H1 (cell line): ENCODE results near the gene PHYHD1. TPM values are rescaled to one million over a fixed set of nuclear protein-coding genes. Genes with fewer than 3 reads are reported as not detected.

Experiments used
- CTCF ChIA-PET: fragments of 300-600 bp; sonication (Branson Sonifier 250); formaldehyde crosslinking; loops from one replicate; lab custom pipeline; 2021; ENCODE audit not compliant: partially characterized antibody; lab: Charles Lee
- POLR2A ChIA-PET: fragments of 300-600 bp; sonication (Branson Sonifier 250); formaldehyde crosslinking; loops from one replicate; lab custom pipeline; 2021; ENCODE audit warnings: inconsistent platforms; ENCODE audit not compliant: partially characterized antibody; lab: Charles Lee
- DNase-seq, 2 experiments: peaks; one replicate each; pipeline versions ENCODE4 v3.0.0 to v3.0.0-alpha.2; 2010 to 2022; ENCODE audit warnings: low spot score in 2 of 2, low read depth in 1 of 2, mixed read lengths in 1 of 2
- FAIRE-seq: peaks from 2 replicates; lab custom pipeline; 2011; peaks lifted over from hg19 to GRCh38; lab: Jason Lieb, UNC
- H2AFZ ChIP-seq: 2 replicates; pipeline ENCODE4 v1.8.1; 2012; ENCODE audit warnings: low read length, inconsistent platforms
- H2AK5ac ChIP-seq: 2 replicates; pipeline ENCODE4 v1.6.1; 2013; ENCODE audit warnings: low read depth, low read length
- H2BK120ac ChIP-seq: replicated peaks from 2 replicates; pipeline ENCODE3; 2013; ENCODE audit warnings: low read depth, low read length, inconsistent platforms
- H2BK12ac ChIP-seq: 2 replicates; pipeline ENCODE4 v1.6.1; 2013; ENCODE audit warnings: low read depth, low read length
- H2BK15ac ChIP-seq: 2 replicates; pipeline ENCODE4 v1.6.1; 2013; ENCODE audit warnings: low read length
- H2BK20ac ChIP-seq: 2 replicates; pipeline ENCODE4 v1.6.1; 2013; ENCODE audit warnings: low read length
- H2BK5ac ChIP-seq: 2 replicates; pipeline ENCODE4 v1.6.1; 2013; ENCODE audit warnings: low read depth, low read length
- H3K14ac ChIP-seq: 2 replicates; pipeline ENCODE4 v1.6.1; 2013; ENCODE audit warnings: inconsistent platforms; ENCODE audit not compliant: insufficient read length
- H3K18ac ChIP-seq: 2 replicates; pipeline ENCODE4 v1.6.1; 2013; ENCODE audit warnings: low read length; ENCODE audit errors: extremely low read depth
- H3K23ac ChIP-seq: 2 replicates; pipeline ENCODE4 v1.6.1; 2013; ENCODE audit warnings: inconsistent platforms; ENCODE audit not compliant: insufficient read length
- H3K23me2 ChIP-seq: 2 replicates; pipeline ENCODE4 v1.6.1; 2013; ENCODE audit warnings: low read depth, low read length
- H3K27ac ChIP-seq: 2 replicates; pipeline ENCODE4 v1.6.1; 2011; ENCODE audit warnings: low read depth, low read length, inconsistent platforms
- H3K27me3 ChIP-seq, 4 experiments: replicated peaks in 1 of 4; 1 replicate in 1 of 4; 2 replicates in 3 of 4; pipeline versions ENCODE4 v1.6.1 to v1.8.1; 2011 to 2013; ENCODE audit warnings: low read length in 3 of 4, mild to moderate bottlenecking in 3 of 4, inconsistent platforms in 2 of 4, mixed read lengths in 2 of 4, moderate library complexity in 1 of 4; ENCODE audit not compliant: control insufficient read depth in 3 of 4, insufficient read depth in 3 of 4; ENCODE audit errors: extremely low read depth in 1 of 4
- H3K36me3 ChIP-seq, 4 experiments: 2 replicates each; pipeline versions ENCODE4 v1.6.1 to v1.8.1; 2011 to 2013; ENCODE audit warnings: mild to moderate bottlenecking in 4 of 4, low read length in 3 of 4, moderate library complexity in 2 of 4, control low read depth in 1 of 4, inconsistent platforms in 1 of 4; ENCODE audit not compliant: insufficient read depth in 4 of 4, control insufficient read depth in 2 of 4
- H3K4ac ChIP-seq: replicated peaks from 2 replicates; pipeline ENCODE3; 2013; ENCODE audit warnings: low read length, low read depth, mixed read lengths, inconsistent platforms; ENCODE audit not compliant: insufficient read length
- H3K4me1 ChIP-seq, 4 experiments: replicated peaks in 1 of 4; 1 replicate in 1 of 4; 2 replicates in 3 of 4; pipeline versions ENCODE4 v1.6.1 to v1.8.1; 2011 to 2013; ENCODE audit warnings: low read length in 3 of 4, inconsistent platforms in 2 of 4, mixed read lengths in 1 of 4; ENCODE audit not compliant: insufficient read depth in 4 of 4, control insufficient read depth in 3 of 4
- H3K4me2 ChIP-seq, 2 experiments: 2 replicates each; pipeline versions ENCODE4 v1.6.1 to v1.8.1; 2011 to 2013; ENCODE audit warnings: low read depth in 2 of 2, low read length in 2 of 2, control low read depth in 1 of 2, inconsistent platforms in 1 of 2, mild to moderate bottlenecking in 1 of 2; ENCODE audit not compliant: insufficient read depth in 1 of 2
- H3K4me3 ChIP-seq, 4 experiments: fragments of 200-600, 300-600 bp in 1 of 4; sonication (generic), shearing (Covaris generic), sonication (Bioruptor Twin) in 1 of 4; 2 replicates each; pipeline versions ENCODE4 v1.5.1 to v1.8.1; 2011 to 2016; ENCODE audit warnings: low read length in 4 of 4, low read depth in 3 of 4, control low read depth in 2 of 4, inconsistent platforms in 2 of 4, mild to moderate bottlenecking in 2 of 4, mixed read lengths in 1 of 4, moderate library complexity in 1 of 4; ENCODE audit not compliant: insufficient read depth in 2 of 4; ENCODE audit errors: extremely low read depth in 1 of 4
- H3K56ac ChIP-seq: replicated peaks from 2 replicates; pipeline ENCODE3; 2013; ENCODE audit warnings: low read depth, mild to moderate bottlenecking, mixed read lengths, low read length, inconsistent platforms; ENCODE audit not compliant: insufficient read length
- H3K79me1 ChIP-seq: 2 replicates; pipeline ENCODE4 v1.6.1; 2013; ENCODE audit warnings: low read depth, low read length, control low read depth
- H3K79me2 ChIP-seq, 2 experiments: 2 replicates each; pipeline versions ENCODE4 v1.6.1 to v1.8.1; 2012 to 2013; ENCODE audit warnings: low read length in 2 of 2, mild to moderate bottlenecking in 2 of 2, inconsistent platforms in 1 of 2; ENCODE audit not compliant: insufficient read depth in 2 of 2, control insufficient read depth in 1 of 2
- H3K9ac ChIP-seq, 4 experiments: replicated peaks in 1 of 4; 1 replicate in 1 of 4; 2 replicates in 3 of 4; pipeline versions ENCODE4 v1.6.1 to v1.8.1; 2011 to 2013; ENCODE audit warnings: low read depth in 3 of 4, low read length in 3 of 4, control low read depth in 2 of 4, mild to moderate bottlenecking in 2 of 4, moderate library complexity in 2 of 4, inconsistent platforms in 1 of 4; ENCODE audit errors: extremely low read depth in 1 of 4
- H3K9me3 ChIP-seq, 2 experiments: 2 replicates each; pipeline versions ENCODE4 v1.6.1 to v1.8.1; 2012 to 2013; ENCODE audit warnings: mild to moderate bottlenecking in 2 of 2, moderate library complexity in 2 of 2, control low read depth in 1 of 2, inconsistent platforms in 1 of 2, low read depth in 1 of 2, low read length in 1 of 2, mixed read lengths in 1 of 2; ENCODE audit not compliant: insufficient read depth in 2 of 2
- H4K20me1 ChIP-seq, 2 experiments: replicated peaks in 1 of 2; 2 replicates each; pipeline versions ENCODE3 to v1.8.1; 2011 to 2013; ENCODE audit warnings: inconsistent platforms in 2 of 2, low read length in 2 of 2, mild to moderate bottlenecking in 1 of 2; ENCODE audit not compliant: insufficient read depth in 2 of 2, control insufficient read depth in 1 of 2
- H4K5ac ChIP-seq: 2 replicates; pipeline ENCODE4 v1.6.1; 2013; ENCODE audit warnings: low read length, low read depth, mixed read lengths, inconsistent platforms; ENCODE audit not compliant: insufficient read length
- H4K8ac ChIP-seq: 2 replicates; pipeline ENCODE4 v1.8.0; 2013; ENCODE audit warnings: mild to moderate bottlenecking, moderate library complexity, low read length, inconsistent platforms; ENCODE audit not compliant: insufficient read depth; ENCODE audit errors: extremely low read depth
- H4K91ac ChIP-seq: replicated peaks from 2 replicates; pipeline ENCODE3; 2013; ENCODE audit warnings: low read length, mixed read lengths, inconsistent platforms; ENCODE audit not compliant: insufficient read length
- SP4 ChIP-seq: IDR thresholded peaks from 2 replicates; pipeline ENCODE4 v1.6.1; 2012; ENCODE audit warnings: low read length, inconsistent platforms
- USF2 ChIP-seq: IDR thresholded peaks from 2 replicates; pipeline ENCODE4 v1.6.1; 2011; ENCODE audit warnings: low read length, improper control_type of control experiment
- WGBS, 2 experiments: shearing (Covaris generic) in 1 of 2; methylation state at CpG; one replicate each; pipeline versions ENCODE4 v1.1.6 to v1.1.7; 2013 to 2015; ENCODE audit warnings: low lambda C conversion rate in 2 of 2, mixed read lengths in 2 of 2, inconsistent platforms in 1 of 2, low coverage in 1 of 2, missing lambda C conversion rate in 1 of 2; ENCODE audit not compliant: insufficient replicate concordance in 2 of 2, insufficient coverage in 1 of 2, insufficient read length in 1 of 2; ENCODE audit errors: extremely low coverage in 1 of 2, missing lambda C conversion rate in 1 of 2; 5-methylcytosine and 5-hydroxymethylcytosine counted together
- polyA plus RNA-seq, 7 experiments: library from polyadenylated mRNA; depleted of rRNA in 3 of 7; stranded (reverse) in 5 of 7; unstranded in 2 of 7; fragments of >200 nt in 5 of 7; fragments of 200-250 nt in 2 of 7; gene quantifications; 1 replicate in 5 of 7; 2 replicates in 1 of 7; 4 replicates in 1 of 7; pipeline versions ENCODE4 v1.2.1 to v1.2.3, GENCODE V29; 2011 to 2013; ENCODE audit warnings: missing spikeins in 2 of 7, mixed read lengths in 2 of 7
- total RNA-seq: library from RNA; stranded (reverse); fragmentation: NEBNext Ultra II Directional; extraction: Animal tissue kit (Norgen Biotek cat#: 25700); gene quantifications from 2 replicates; pipeline ENCODE4 v1.2.1, GENCODE V29; 2021

The PHYHD1 gene
- total and polyA plus RNA-seq, 2 of the 8 experiments (the other 6 are each of a cell fraction or from before 2014, with no cell fraction given): 14.1 to 25.6 TPM

- Histone ChIP-seq H4K5ac (no peak overlapping the region), H2AK5ac (no peak overlapping the region), H3K79me1 (peaks cover 13% of the 10 kb centered on the region), H3K27ac (no peak overlapping the region), H3K4me3 (no peak overlapping the region), H3K14ac (no peak overlapping the region), H4K20me1 (peaks cover 7 to 17% of the 10 kb centered on the region in 2 experiments), H3K56ac (no peak overlapping the region), H2BK15ac (no peak overlapping the region), H4K91ac (no peak overlapping the region), H3K18ac (no peak overlapping the region; the same call in 1 of the 2 replicates), H3K79me2 (peaks cover 3 to 72% of the 10 kb centered on the region in 2 experiments; a peak in 3 of 4 replicates), H2BK12ac (no peak overlapping the region), H3K4me1 (peaks cover 0 to 15% (median 5%) of the 10 kb centered on the region in 4 experiments; a peak in 6 of 7 replicates), H2BK5ac (0 out of 2 replicates have a peak overlapping the region, but pooled peaks have one; percentile 24), H3K9ac (no peak overlapping the region), H3K9me3 (no peaks in the 10 kb centered on the region), H2AFZ (no peak overlapping the region), H3K23ac (no peak overlapping the region), H3K23me2 (no peaks in the 10 kb centered on the region), H3K27me3 (no peaks in the 10 kb centered on the region), H3K36me3 (peaks cover 0 to 13% (median 2%) of the 10 kb centered on the region in 4 experiments; a peak in 4 of 8 replicates), H4K8ac (no peak overlapping the region), H3K4ac (no peak overlapping the region), H3K4me2 (no peak overlapping the region), H2BK20ac (no peak overlapping the region), H2BK120ac (no peak overlapping the region)
- DNase-seq: no peak
- WGBS, 2 experiments: 97% methylated on average over 18 of the region's 18 CpGs; no CpG with 5 or more reads in 1 of the 2 experiments
- ChIA-PET POLR2A (interaction anchor here (1.3 to 1.4 kb wide), 2 partner anchors 9 to 12 kb away, joined by 4 read pairs; no protein-coding TSS in a partner anchor), CTCF (interaction anchor here (1.0 to 1.7 kb wide), 3 partner anchors 29 to 48 kb away, joined by 3 to 6 read pairs (median 3); no protein-coding TSS in a partner anchor)
- FAIRE-seq: no peak
- TF ChIP-seq USF2 (no peak), SP4 (no peak)
These were observed 21.8 kb upstream of the PHYHD1 start for GRCh38 chr9:128898845-128899565.
